IMR-90 (cell line): Measurements from ENCODE around the gene HLA-B. TPM values are rescaled to one million over a fixed set of nuclear protein-coding genes. Genes with fewer than 3 reads are reported as not detected.
A peak's percentile ranks its signal among the peaks of the same experiment; 100 is the strongest.

Experiments used
- ATAC-seq: fragments of 200-7000 bp; cut with Tn5 transposase; 2 replicates; pipeline ENCODE4 v1.9.1; 2020; ENCODE audit warnings: low read depth, mild to moderate bottlenecking, moderate library complexity
- BruUV-seq: library from RNA; stranded (reverse); fragments of 400-500 nt; replicated peaks from 2 replicates; lab custom pipeline; 2021; lab: Mats Ljungman, UMichigan
- CTCF ChIA-PET: fragments of 300-600 bp; formaldehyde crosslinking; extraction: SDS; loops from one replicate; lab custom pipeline; 2021; ENCODE audit warnings: antibody characterized with exemption; lab: Yijun Ruan, JAX
- POLR2A ChIA-PET: fragments of 300-600 bp; sonication (Branson Sonifier 250); formaldehyde crosslinking; loops from one replicate; lab custom pipeline; 2022; ENCODE audit warnings: antibody characterized with exemption; ENCODE audit not compliant: unreplicated experiment; lab: Charles Lee
- DNase-seq: peaks from one replicate; pipeline ENCODE4 v3.0.0; 2013
- H2AFZ ChIP-seq: replicated peaks from 2 replicates; pipeline ENCODE3; 2013; ENCODE audit warnings: low read length, mild to moderate bottlenecking; ENCODE audit not compliant: poor library complexity
- H2AK5ac ChIP-seq: 2 replicates; pipeline ENCODE4 v1.6.1; 2013; ENCODE audit warnings: low read depth, low read length, inconsistent platforms
- H2AK9ac ChIP-seq: replicated peaks from 2 replicates; pipeline ENCODE3; 2013; ENCODE audit warnings: mild to moderate bottlenecking, low read depth, low read length, moderate library complexity; ENCODE audit not compliant: poor library complexity
- H2BK120ac ChIP-seq: 2 replicates; pipeline ENCODE4 v1.6.1; 2013; ENCODE audit warnings: low read depth, low read length, inconsistent platforms
- H2BK15ac ChIP-seq: 3 replicates; pipeline ENCODE4 v1.6.1; 2013; ENCODE audit warnings: low read depth, low read length, inconsistent platforms
- H2BK20ac ChIP-seq: 2 replicates; pipeline ENCODE4 v1.6.1; 2013; ENCODE audit warnings: low read depth, mild to moderate bottlenecking, inconsistent platforms, low read length, moderate library complexity
- H2BK5ac ChIP-seq: 2 replicates; pipeline ENCODE4 v1.6.1; 2013; ENCODE audit warnings: mild to moderate bottlenecking, low read depth, low read length, inconsistent platforms; ENCODE audit not compliant: poor library complexity, severe bottlenecking
- H3K14ac ChIP-seq: replicated peaks from 2 replicates; pipeline ENCODE4 v1.6.1; 2013; ENCODE audit warnings: low read depth, low read length, inconsistent platforms
- H3K18ac ChIP-seq: 2 replicates; pipeline ENCODE4 v1.6.1; 2013; ENCODE audit warnings: low read depth, low read length, control low read depth
- H3K23ac ChIP-seq: 2 replicates; pipeline ENCODE4 v1.6.1; 2013; ENCODE audit warnings: low read depth, low read length, inconsistent platforms
- H3K27ac ChIP-seq: 2 replicates; pipeline ENCODE4 v1.5.1; 2013; ENCODE audit warnings: mild to moderate bottlenecking, control low read depth, low read length; ENCODE audit not compliant: insufficient read depth
- H3K27me3 ChIP-seq: 2 replicates; pipeline ENCODE4 v1.6.1; 2013; ENCODE audit warnings: low read length; ENCODE audit not compliant: control insufficient read depth, insufficient read depth
- H3K36me3 ChIP-seq: 2 replicates; pipeline ENCODE4 v1.6.1; 2013; ENCODE audit warnings: low read length, mixed read lengths; ENCODE audit not compliant: control insufficient read depth, insufficient read depth
- H3K4ac ChIP-seq: 2 replicates; pipeline ENCODE4 v1.6.1; 2013; ENCODE audit warnings: low read depth, low read length, inconsistent platforms
- H3K4me1 ChIP-seq: 2 replicates; pipeline ENCODE4 v1.6.1; 2013; ENCODE audit warnings: low read length, mixed read lengths; ENCODE audit not compliant: control insufficient read depth, insufficient read depth
- H3K4me2 ChIP-seq: 2 replicates; pipeline ENCODE4 v1.6.1; 2013; ENCODE audit warnings: low read depth, mild to moderate bottlenecking, control low read depth, low read length, moderate library complexity
- H3K4me3 ChIP-seq: 2 replicates; pipeline ENCODE4 v1.5.1; 2013; ENCODE audit warnings: low read depth, mild to moderate bottlenecking, control low read depth, low read length, moderate library complexity; ENCODE audit not compliant: insufficient read depth
- H3K56ac ChIP-seq: 2 replicates; pipeline ENCODE4 v1.6.1; 2013; ENCODE audit warnings: low read length, inconsistent platforms; ENCODE audit not compliant: insufficient read depth; ENCODE audit errors: extremely low read depth
- H3K79me1 ChIP-seq, 2 experiments: 2 replicates each; pipeline ENCODE4 v1.6.1; 2013; ENCODE audit warnings: low read length in 2 of 2, inconsistent platforms in 1 of 2, low read depth in 1 of 2
- H3K9ac ChIP-seq: 2 replicates; pipeline ENCODE4 v1.6.1; 2013; ENCODE audit warnings: low read depth, low read length, control low read depth
- H3K9me1 ChIP-seq: 2 replicates; pipeline ENCODE4 v1.6.1; 2013; ENCODE audit warnings: low read length, inconsistent platforms; ENCODE audit not compliant: insufficient read depth
- H3K9me3 ChIP-seq: 2 replicates; pipeline ENCODE4 v1.6.1; 2013; ENCODE audit warnings: low read length; ENCODE audit not compliant: control insufficient read depth, insufficient read depth
- H4K20me1 ChIP-seq: 2 replicates; pipeline ENCODE4 v1.6.1; 2013; ENCODE audit warnings: low read length, inconsistent platforms; ENCODE audit not compliant: insufficient read depth
- H4K5ac ChIP-seq: 2 replicates; pipeline ENCODE4 v1.6.1; 2013; ENCODE audit warnings: mild to moderate bottlenecking, low read depth, low read length, control low read depth
- H4K8ac ChIP-seq, 2 experiments: 2 replicates each; pipeline ENCODE4 v1.6.1; 2013; ENCODE audit warnings: low read depth in 2 of 2, low read length in 2 of 2, control low read depth in 1 of 2, inconsistent platforms in 1 of 2
- H4K91ac ChIP-seq: 2 replicates; pipeline ENCODE4 v1.6.1; 2013; ENCODE audit warnings: low read depth, low read length, inconsistent platforms; ENCODE audit not compliant: insufficient read depth
- ELK1 ChIP-seq: fragments of 150-350 bp; IDR thresholded peaks from 2 replicates; pipeline ENCODE4 v1.6.1; 2016; ENCODE audit warnings: low read depth, mild to moderate bottlenecking, low read length, moderate library complexity, borderline replicate concordance
- MAFK ChIP-seq: IDR thresholded peaks from 2 replicates; pipeline ENCODE4 v1.6.1; 2012; ENCODE audit warnings: low read depth, low read length, improper control_type of control experiment
- MAZ ChIP-seq: IDR thresholded peaks from 2 replicates; pipeline ENCODE4 v1.6.1; 2012; ENCODE audit warnings: low read depth, mild to moderate bottlenecking, low read length, improper control_type of control experiment, moderate library complexity, borderline replicate concordance
- SMC3 ChIP-seq: fragments of 150-350 bp; IDR thresholded peaks from 2 replicates; pipeline ENCODE4 v1.6.1; 2016; ENCODE audit warnings: low read depth, mild to moderate bottlenecking, antibody characterized with exemption, low read length, moderate library complexity
- WGBS, 2 experiments: methylation state at CpG; one replicate each; pipeline versions ENCODE4 v1.1.5 to v1.1.7; 2013; ENCODE audit warnings: missing lambda C conversion rate in 2 of 2; ENCODE audit not compliant: insufficient read length in 1 of 2; ENCODE audit errors: extremely low coverage in 2 of 2; 5-methylcytosine and 5-hydroxymethylcytosine counted together
- dilution Hi-C: fragments of 300-500 bp; cut with HindIII; formaldehyde crosslinking; loops from one replicate; pipeline ENCODE4 v1.14.3; 2018; ENCODE audit warnings: low sequenced_read_pairs; ENCODE audit not compliant: unreplicated experiment
- in situ Hi-C: fragments of 300-500 bp; cut with MboI; formaldehyde crosslinking; loops from 3 replicates; pipeline ENCODE4 v1.14.3; 2019; ENCODE audit warnings: low sequenced_read_pairs, inconsistent platforms, mixed read lengths
- intact Hi-C: fragments of 100-400 bp; cut with micrococcal nuclease; formaldehyde crosslinking; loops from 2 replicates; pipeline ENCODE4 v1.10.0; 2022
- polyA plus RNA-seq, 3 experiments: library from polyadenylated mRNA; depleted of rRNA; stranded (reverse); fragments of >200 nt; gene quantifications; 2 replicates each; pipeline ENCODE4 v1.2.3, GENCODE V29; 2012; ENCODE audit warnings: low replicate concordance in 1 of 3
- total RNA-seq: library from RNA; depleted of rRNA; stranded (reverse); fragments of >200 nt; gene quantifications from 2 replicates; pipeline ENCODE4 v1.2.3, GENCODE V29; 2012
- TF ChIP-seq, protein P1 (sequence below): conservative IDR thresholded peaks from 2 replicates; pipeline ENCODE4 v1.5.1; 2012; ENCODE audit warnings: mild to moderate bottlenecking, low read depth, low read length, improper control_type of control experiment
- TF ChIP-seq, protein P2 (sequence below): fragments of 150-350 bp; IDR thresholded peaks from 2 replicates; pipeline ENCODE4 v1.6.1; 2017; ENCODE audit warnings: mild to moderate bottlenecking, antibody characterized with exemption, low read length, low read depth

The HLA-B gene
- total and polyA plus RNA-seq, 2 of the 4 experiments (the other 2 are of a cell fraction): 44.1 to 309 TPM

- Histone ChIP-seq H3K79me1 (no peaks in the 10 kb centered on the region), H3K27ac (no peak overlapping the region)
These were observed 21.7 kb upstream of the HLA-B start for GRCh38 chr6:31378721-31379103.

More at GRCh38 chr6:31378721-31379103, 21.7 kb upstream of the HLA-B start:
- ChIA-PET CTCF (interaction anchor here (1.2 kb wide), 1 partner anchor 12 kb away, joined by 3 read pairs; no protein-coding TSS in a partner anchor), POLR2A (no interaction called here)
- Histone ChIP-seq H3K23ac (no peak overlapping the region), H3K27me3 (peaks cover 39% of the 10 kb centered on the region), H3K9me3 (no peaks in the 10 kb centered on the region), H2BK120ac (no peak overlapping the region), H3K18ac (no peak overlapping the region), H3K9me1 (peaks cover 1% of the 10 kb centered on the region; the same call in 1 of the 2 replicates), H3K4me1 (no peaks in the 10 kb centered on the region), H2AK9ac (no peak overlapping the region), H4K5ac (no peak overlapping the region), H3K56ac (no peak overlapping the region), H3K4me3 (no peak overlapping the region), H2AFZ (peak overlapping the region; percentile 49), H2BK15ac (no peak overlapping the region), H3K4me2 (no peak overlapping the region), H3K14ac (no peak overlapping the region), H4K20me1 (no peaks in the 10 kb centered on the region), H3K4ac (no peak overlapping the region), H2BK20ac (no peak overlapping the region), H3K9ac (no peak overlapping the region), H2BK5ac (no peak overlapping the region), H3K36me3 (no peaks in the 10 kb centered on the region), H4K91ac (no peak overlapping the region), H2AK5ac (no peak overlapping the region), H4K8ac (no peak overlapping the region)
- in situ Hi-C loops: no loop called here
- intact Hi-C loops: no loop called here
- WGBS, 2 experiments: 52% methylated on average over 3 of the region's 6 CpGs; no CpG with 5 or more reads in 1 of the 2 experiments
- TF ChIP-seq ELK1 (no peak), MAFK (no peak), MAZ (no peak), SMC3 (no peak)
- TF ChIP-seq, protein P1, sequence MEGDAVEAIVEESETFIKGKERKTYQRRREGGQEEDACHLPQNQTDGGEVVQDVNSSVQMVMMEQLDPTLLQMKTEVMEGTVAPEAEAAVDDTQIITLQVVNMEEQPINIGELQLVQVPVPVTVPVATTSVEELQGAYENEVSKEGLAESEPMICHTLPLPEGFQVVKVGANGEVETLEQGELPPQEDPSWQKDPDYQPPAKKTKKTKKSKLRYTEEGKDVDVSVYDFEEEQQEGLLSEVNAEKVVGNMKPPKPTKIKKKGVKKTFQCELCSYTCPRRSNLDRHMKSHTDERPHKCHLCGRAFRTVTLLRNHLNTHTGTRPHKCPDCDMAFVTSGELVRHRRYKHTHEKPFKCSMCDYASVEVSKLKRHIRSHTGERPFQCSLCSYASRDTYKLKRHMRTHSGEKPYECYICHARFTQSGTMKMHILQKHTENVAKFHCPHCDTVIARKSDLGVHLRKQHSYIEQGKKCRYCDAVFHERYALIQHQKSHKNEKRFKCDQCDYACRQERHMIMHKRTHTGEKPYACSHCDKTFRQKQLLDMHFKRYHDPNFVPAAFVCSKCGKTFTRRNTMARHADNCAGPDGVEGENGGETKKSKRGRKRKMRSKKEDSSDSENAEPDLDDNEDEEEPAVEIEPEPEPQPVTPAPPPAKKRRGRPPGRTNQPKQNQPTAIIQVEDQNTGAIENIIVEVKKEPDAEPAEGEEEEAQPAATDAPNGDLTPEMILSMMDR: no peak
- TF ChIP-seq, protein P2, sequence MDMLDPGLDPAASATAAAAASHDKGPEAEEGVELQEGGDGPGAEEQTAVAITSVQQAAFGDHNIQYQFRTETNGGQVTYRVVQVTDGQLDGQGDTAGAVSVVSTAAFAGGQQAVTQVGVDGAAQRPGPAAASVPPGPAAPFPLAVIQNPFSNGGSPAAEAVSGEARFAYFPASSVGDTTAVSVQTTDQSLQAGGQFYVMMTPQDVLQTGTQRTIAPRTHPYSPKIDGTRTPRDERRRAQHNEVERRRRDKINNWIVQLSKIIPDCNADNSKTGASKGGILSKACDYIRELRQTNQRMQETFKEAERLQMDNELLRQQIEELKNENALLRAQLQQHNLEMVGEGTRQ: no peak
- DNase-seq (no peak), ATAC-seq (no peak)
- no TSS peak for BruUV-seq
- dilution Hi-C loops: no loop called here
